ENCODE data around the gene KDF1.
"Not testable (repeated sequence)": the region's sequence is repeated elsewhere in the genome, so short reads cannot be mapped to it uniquely, and the experiment has no call there.

KDF1 gene

GRCh38 chr1:26991310-26992116, 31.2 kb upstream of the KDF1 start:
- Histone ChIP-seq H3K27ac (ENCODE audit: low read depth, low read length) (no peak overlapping the region), H3K27me3 (ENCODE audit: control insufficient read depth in 1 of 2, insufficient read depth in 2 of 2, low read length in 2 of 2) (peaks cover 7 to 8% of the 10 kb centered on the region in 2 donors), H3K9me3 (ENCODE audit: low read length) (no peaks in the 10 kb centered on the region), H3K4me3 (ENCODE audit: low read depth in 1 of 2, low read length in 2 of 2) (no peak overlapping the region), H3K36me3 (ENCODE audit: insufficient read depth, low read length) (no peaks in the 10 kb centered on the region), H3K9ac (ENCODE audit: low read length) (no peak overlapping the region), H3K4me1 (ENCODE audit: insufficient read depth, low read length) (peaks cover 19% of the 10 kb centered on the region)

GRCh38 chr1:26989403-26990109, 29.3 kb upstream of the KDF1 start:
- H3K36me3 ChIP-seq (ENCODE audit: insufficient read depth, low read length); H3K4me3 ChIP-seq (ENCODE audit: low read depth in 1 of 2, low read length in 2 of 2); H3K27ac ChIP-seq (ENCODE audit: low read depth, low read length); H3K27me3 ChIP-seq (ENCODE audit: control insufficient read depth in 1 of 2, insufficient read depth in 2 of 2, low read length in 2 of 2); H3K4me1 ChIP-seq (ENCODE audit: insufficient read depth, low read length); H3K9me3 ChIP-seq (ENCODE audit: low read length); H3K9ac ChIP-seq (ENCODE audit: low read length): not testable (repeated sequence)

GRCh38 chr1:26986658-26987057, 26.4 kb upstream of the KDF1 start:
- Histone ChIP-seq H3K27ac (ENCODE audit: low read depth, low read length) (no peak overlapping the region), H3K4me3 (ENCODE audit: low read depth in 1 of 2, low read length in 2 of 2) (no peak overlapping the region), H3K27me3 (ENCODE audit: control insufficient read depth in 1 of 2, insufficient read depth in 2 of 2, low read length in 2 of 2) (no peaks in the 10 kb centered on the region), H3K9me3 (ENCODE audit: low read length) (no peaks in the 10 kb centered on the region), H3K9ac (ENCODE audit: low read length) (no peak overlapping the region), H3K36me3 (ENCODE audit: insufficient read depth, low read length) (no peaks in the 10 kb centered on the region), H3K4me1 (ENCODE audit: insufficient read depth, low read length) (no peaks in the 10 kb centered on the region)

GRCh38 chr1:26984291-26984690, 24.0 kb upstream of the KDF1 start:
- no peaks in the 10 kb centered on the region for H3K4me1 ChIP-seq (ENCODE audit: insufficient read depth, low read length)
- H3K9ac ChIP-seq (ENCODE audit: low read length) = no peak overlapping the region
- no peak overlapping the region for H3K27ac ChIP-seq (ENCODE audit: low read depth, low read length)
- H3K36me3 ChIP-seq (ENCODE audit: insufficient read depth, low read length) = no peaks in the 10 kb centered on the region
- H3K27me3 ChIP-seq (ENCODE audit: control insufficient read depth in 1 of 2, insufficient read depth in 2 of 2, low read length in 2 of 2) = no peaks in the 10 kb centered on the region
- no peaks in the 10 kb centered on the region for H3K9me3 ChIP-seq (ENCODE audit: low read length)
- H3K4me3 ChIP-seq (ENCODE audit: low read depth in 1 of 2, low read length in 2 of 2) = no peak overlapping the region

- H3K9me3 ChIP-seq (ENCODE audit: low read length) = no peaks in the 10 kb centered on the region
- H3K27me3 ChIP-seq (ENCODE audit: control insufficient read depth in 1 of 2, insufficient read depth in 2 of 2, low read length in 2 of 2) = no peaks in the 10 kb centered on the region
- H3K27ac ChIP-seq (ENCODE audit: low read depth, low read length) = no peak overlapping the region
- H3K36me3 ChIP-seq (ENCODE audit: insufficient read depth, low read length) = no peaks in the 10 kb centered on the region
- H3K4me1 ChIP-seq (ENCODE audit: insufficient read depth, low read length) = no peaks in the 10 kb centered on the region
- no peak overlapping the region for H3K4me3 ChIP-seq (ENCODE audit: low read depth in 1 of 2, low read length in 2 of 2)
- no peak overlapping the region for H3K9ac ChIP-seq (ENCODE audit: low read length)
Observed at GRCh38 chr1:26983863-26984262, 23.6 kb upstream of the KDF1 start.

GRCh38 chr1:26981146-26981846, 21.0 kb upstream of the KDF1 start:
- Histone ChIP-seq H3K9me3 (ENCODE audit: low read length) (no peaks in the 10 kb centered on the region), H3K27me3 (ENCODE audit: control insufficient read depth in 1 of 2, insufficient read depth in 2 of 2, low read length in 2 of 2) (no peaks in the 10 kb centered on the region)

GRCh38 chr1:26978901-26979300, 18.6 kb upstream of the KDF1 start:
- Histone ChIP-seq H3K27ac (ENCODE audit: low read depth, low read length) (no peak overlapping the region), H3K4me3 (ENCODE audit: low read depth in 1 of 2, low read length in 2 of 2) (no peak overlapping the region), H3K27me3 (ENCODE audit: control insufficient read depth in 1 of 2, insufficient read depth in 2 of 2, low read length in 2 of 2) (no peaks in the 10 kb centered on the region), H3K9me3 (ENCODE audit: low read length) (no peaks in the 10 kb centered on the region), H3K36me3 (ENCODE audit: insufficient read depth, low read length) (no peaks in the 10 kb centered on the region), H3K9ac (ENCODE audit: low read length) (no peak overlapping the region), H3K4me1 (ENCODE audit: insufficient read depth, low read length) (no peaks in the 10 kb centered on the region)

More at GRCh38 chr1:26981146-26981846, 21.0 kb upstream of the KDF1 start:
- Histone ChIP-seq H3K4me1 (ENCODE audit: insufficient read depth, low read length) (no peaks in the 10 kb centered on the region), H3K4me3 (ENCODE audit: low read depth in 1 of 2, low read length in 2 of 2) (no peak overlapping the region), H3K27ac (ENCODE audit: low read depth, low read length) (no peak overlapping the region), H3K36me3 (ENCODE audit: insufficient read depth, low read length) (no peaks in the 10 kb centered on the region), H3K9ac (ENCODE audit: low read length) (no peak overlapping the region)

- Histone ChIP-seq H3K4me1 (ENCODE audit: insufficient read depth, low read length) (no peaks in the 10 kb centered on the region), H3K27ac (ENCODE audit: low read depth, low read length) (no peak overlapping the region), H3K27me3 (ENCODE audit: control insufficient read depth in 1 of 2, insufficient read depth in 2 of 2, low read length in 2 of 2) (no peaks in the 10 kb centered on the region)
Observed at GRCh38 chr1:26976621-26977510, 16.6 kb upstream of the KDF1 start.

GRCh38 chr1:26972821-26973220, 12.6 kb upstream of the KDF1 start:
- H3K4me3 ChIP-seq (ENCODE audit: low read depth in 1 of 2, low read length in 2 of 2) = no peak overlapping the region
- no peaks in the 10 kb centered on the region for H3K27me3 ChIP-seq (ENCODE audit: control insufficient read depth in 1 of 2, insufficient read depth in 2 of 2, low read length in 2 of 2)
- no peaks in the 10 kb centered on the region for H3K9me3 ChIP-seq (ENCODE audit: low read length)
- no peaks in the 10 kb centered on the region for H3K36me3 ChIP-seq (ENCODE audit: insufficient read depth, low read length)
- no peak overlapping the region for H3K27ac ChIP-seq (ENCODE audit: low read depth, low read length)
- no peaks in the 10 kb centered on the region for H3K4me1 ChIP-seq (ENCODE audit: insufficient read depth, low read length)
- no peak overlapping the region for H3K9ac ChIP-seq (ENCODE audit: low read length)

More at GRCh38 chr1:26976621-26977510, 16.6 kb upstream of the KDF1 start:
- H3K9ac ChIP-seq (ENCODE audit: low read length) = no peak overlapping the region
- H3K36me3 ChIP-seq (ENCODE audit: insufficient read depth, low read length) = no peaks in the 10 kb centered on the region
- H3K4me3 ChIP-seq (ENCODE audit: low read depth in 1 of 2, low read length in 2 of 2) = no peak overlapping the region
- no peaks in the 10 kb centered on the region for H3K9me3 ChIP-seq (ENCODE audit: low read length)

GRCh38 chr1:26972390-26972789, 12.1 kb upstream of the KDF1 start:
- Histone ChIP-seq H3K36me3 (ENCODE audit: insufficient read depth, low read length) (no peaks in the 10 kb centered on the region), H3K9ac (ENCODE audit: low read length) (no peak overlapping the region), H3K4me1 (ENCODE audit: insufficient read depth, low read length) (no peaks in the 10 kb centered on the region), H3K27me3 (ENCODE audit: control insufficient read depth in 1 of 2, insufficient read depth in 2 of 2, low read length in 2 of 2) (no peaks in the 10 kb centered on the region), H3K27ac (ENCODE audit: low read depth, low read length) (no peak overlapping the region), H3K4me3 (ENCODE audit: low read depth in 1 of 2, low read length in 2 of 2) (no peak overlapping the region), H3K9me3 (ENCODE audit: low read length) (no peaks in the 10 kb centered on the region)

- no peaks in the 10 kb centered on the region for H3K27me3 ChIP-seq (ENCODE audit: control insufficient read depth in 1 of 2, insufficient read depth in 2 of 2, low read length in 2 of 2)
- H3K4me1 ChIP-seq (ENCODE audit: insufficient read depth, low read length) = no peaks in the 10 kb centered on the region
- H3K4me3 ChIP-seq (ENCODE audit: low read depth in 1 of 2, low read length in 2 of 2) = no peak overlapping the region
- no peak overlapping the region for H3K27ac ChIP-seq (ENCODE audit: low read depth, low read length)
- no peaks in the 10 kb centered on the region for H3K36me3 ChIP-seq (ENCODE audit: insufficient read depth, low read length)
- no peaks in the 10 kb centered on the region for H3K9me3 ChIP-seq (ENCODE audit: low read length)
- H3K9ac ChIP-seq (ENCODE audit: low read length) = no peak overlapping the region
Observed at GRCh38 chr1:26971590-26971989, 11.3 kb upstream of the KDF1 start.

Data from muscle layer of colon (tissue), 2 donors.